Peyer's patch (tissue), 4 donors: ENCODE measurements around the gene ARNT2. TPM values are rescaled to one million over a fixed set of nuclear protein-coding genes. Genes with fewer than 3 reads are reported as not detected.

Experiments used
- DNase-seq, 3 donors: peaks; one replicate each; pipeline ENCODE4 v3.0.0-alpha.2; 2017 to 2019
- H3K27ac ChIP-seq, 4 donors: fragments of 200-600 bp; sonication (generic); one replicate each; pipeline ENCODE4 v1.5.1; 2016 to 2019
- H3K27me3 ChIP-seq, 2 donors: fragments of 200-600 bp; sonication (generic); one replicate each; pipeline ENCODE4 v1.5.1; 2019
- H3K36me3 ChIP-seq, 3 donors: fragments of 200-600 bp; sonication (generic); one replicate each; pipeline ENCODE4 v1.5.1; 2016 to 2019
- H3K4me1 ChIP-seq, 4 donors: fragments of 200-600 bp; sonication (generic); one replicate each; pipeline ENCODE4 v1.5.1; 2016 to 2019
- H3K4me3 ChIP-seq, 4 donors: fragments of 200-600 bp; sonication (generic); 1 replicate in 3 of 4; 2 replicates in 1 of 4; pipeline ENCODE4 v1.5.1; 2016 to 2019; ENCODE audit warnings: mild to moderate bottlenecking in 1 of 4
- H3K9me3 ChIP-seq, 4 donors: fragments of 200-600 bp; sonication (generic); one replicate each; pipeline ENCODE4 v1.5.1; 2016 to 2019; ENCODE audit warnings: mild to moderate bottlenecking in 1 of 4
- CTCF ChIP-seq, 6 experiments: fragments of 450-650 bp in 4 of 6; fragments of 200-600 bp in 2 of 6; sonication (generic) in 1 of 6; IDR thresholded peaks; one replicate each; pipeline ENCODE4 v1.5.1; 2017 to 2019; ENCODE audit warnings: antibody characterized with exemption in 6 of 6, mild to moderate bottlenecking in 3 of 6, moderate library complexity in 1 of 6
- POLR2A ChIP-seq, 2 donors: fragments of 450-650 bp; IDR thresholded peaks; one replicate each; pipeline ENCODE4 v1.5.1; 2017; ENCODE audit warnings: antibody characterized with exemption in 2 of 2, mild to moderate bottlenecking in 2 of 2, moderate library complexity in 2 of 2
- total RNA-seq, 4 donors: library from RNA; depleted of rRNA; stranded (reverse); fragments of >200 nt; gene quantifications; one replicate each; pipeline ENCODE4 v1.1.0, GENCODE V29; 2016

ARNT2 gene
- total RNA-seq, 4 donors from 2014 or later = 2.5 to 10.3 (median 4.5) TPM

- H3K36me3 ChIP-seq = no peaks in the 10 kb centered on the region
- H3K4me3 ChIP-seq = no peak overlapping the region
- DNase-seq = no peak
- no peaks in the 10 kb centered on the region for H3K9me3 ChIP-seq
- H3K27ac ChIP-seq = no peak overlapping the region
- H3K4me1 ChIP-seq = no peaks in the 10 kb centered on the region
- TF ChIP-seq CTCF (IDR thresholded peaks at IDR 0.05) = no peak
- no peak for TF ChIP-seq POLR2A (IDR thresholded peaks at IDR 0.05)
- H3K27me3 ChIP-seq = no peaks in the 10 kb centered on the region
Measured at GRCh38 chr15:80560601-80561400, 156.6 kb downstream of the ARNT2 start.

- no peak for DNase-seq
- no peak overlapping the region for H3K4me3 ChIP-seq
- H3K4me1 ChIP-seq = no peaks in the 10 kb centered on the region
- no peaks in the 10 kb centered on the region for H3K27me3 ChIP-seq
- H3K36me3 ChIP-seq = no peaks in the 10 kb centered on the region
- no peak for TF ChIP-seq POLR2A (IDR thresholded peaks at IDR 0.05)
- no peaks in the 10 kb centered on the region for H3K9me3 ChIP-seq
- H3K27ac ChIP-seq = no peak overlapping the region
Measured at GRCh38 chr15:80561500-80561899, 157.3 kb downstream of the ARNT2 start.

- Histone ChIP-seq H3K4me3 (no peak overlapping the region), H3K9me3 (no peaks in the 10 kb centered on the region), H3K36me3 (no peaks in the 10 kb centered on the region), H3K27ac (no peak overlapping the region), H3K27me3 (no peaks in the 10 kb centered on the region), H3K4me1 (no peaks in the 10 kb centered on the region)
- no peak for DNase-seq
- TF ChIP-seq CTCF (IDR thresholded peaks at IDR 0.05) (no peak), POLR2A (IDR thresholded peaks at IDR 0.05) (no peak)
Measured at GRCh38 chr15:80562033-80562432, 157.9 kb downstream of the ARNT2 start.

- DNase-seq = no peak
- H3K9me3 ChIP-seq = no peaks in the 10 kb centered on the region
- no peaks in the 10 kb centered on the region for H3K27me3 ChIP-seq
- H3K27ac ChIP-seq = no peak overlapping the region
- H3K4me1 ChIP-seq = no peaks in the 10 kb centered on the region
- H3K4me3 ChIP-seq = no peak overlapping the region
- no peaks in the 10 kb centered on the region for H3K36me3 ChIP-seq
- TF ChIP-seq POLR2A (IDR thresholded peaks at IDR 0.05) (no peak), CTCF (IDR thresholded peaks at IDR 0.05) (no peak)
Measured at GRCh38 chr15:80562846-80563245, 158.7 kb downstream of the ARNT2 start.

GRCh38 chr15:80563372-80563997 lies 159.3 kb downstream of the ARNT2 start:
- Histone ChIP-seq H3K4me3 (no peak overlapping the region), H3K9me3 (no peaks in the 10 kb centered on the region), H3K4me1 (no peaks in the 10 kb centered on the region), H3K36me3 (no peaks in the 10 kb centered on the region), H3K27ac (no peak overlapping the region), H3K27me3 (no peaks in the 10 kb centered on the region)
- no peak for TF ChIP-seq POLR2A (IDR thresholded peaks at IDR 0.05)
- TF ChIP-seq CTCF (IDR thresholded peaks at IDR 0.05) = no peak
- DNase-seq = no peak

- DNase-seq = no peak
- H3K27me3 ChIP-seq = no peaks in the 10 kb centered on the region
- no peak overlapping the region for H3K27ac ChIP-seq
- no peaks in the 10 kb centered on the region for H3K36me3 ChIP-seq
- no peak overlapping the region for H3K4me3 ChIP-seq
- no peaks in the 10 kb centered on the region for H3K4me1 ChIP-seq
- no peak for TF ChIP-seq POLR2A (IDR thresholded peaks at IDR 0.05)
- TF ChIP-seq CTCF (IDR thresholded peaks at IDR 0.05) = no peak
- H3K9me3 ChIP-seq = no peaks in the 10 kb centered on the region
Measured at GRCh38 chr15:80564056-80564455, 159.9 kb downstream of the ARNT2 start.
